Activated B cell treated with CpG ODN at 0.5 μM for 24 hours (primary cell): ENCODE results near the gene ZNF266. TPM values are rescaled to one million over a fixed set of nuclear protein-coding genes. Genes with fewer than 3 reads are reported as not detected.

ENCODE experiments used
- ATAC-seq: fragments of 200-7000 bp; cut with Tn5 transposase; one replicate; pipeline ENCODE4 v1.10.0; 2021; ENCODE audit warnings: low read depth, mild to moderate bottlenecking, moderate library complexity
- CTCF ChIA-PET: fragments of 350-600 bp; sonication (Branson Sonifier 250); formaldehyde crosslinking; loops from one replicate; lab custom pipeline; 2021; ENCODE audit warnings: antibody characterized with exemption; lab: Charles Lee
- POLR2A ChIA-PET: fragments of 350-600 bp; sonication (Branson Sonifier 250); formaldehyde crosslinking; loops from one replicate; lab custom pipeline; 2021; ENCODE audit warnings: antibody characterized with exemption; lab: Charles Lee
- DNase-seq: peaks from one replicate; pipeline ENCODE4 v3.0.0; 2022
- H3K27ac Mint-ChIP-seq: one replicate; pipeline ENCODE4 v1.8.0; 2020; ENCODE audit warnings: mixed read lengths
- H3K27me3 Mint-ChIP-seq: one replicate; pipeline ENCODE4 v1.8.0; 2021; ENCODE audit warnings: mixed read lengths
- H3K36me3 Mint-ChIP-seq: one replicate; pipeline ENCODE4 v1.8.0; 2021; ENCODE audit warnings: low read depth, mixed read lengths
- H3K4me1 Mint-ChIP-seq: one replicate; pipeline ENCODE4 v1.8.0; 2021; ENCODE audit warnings: mixed read lengths
- H3K4me3 Mint-ChIP-seq: one replicate; pipeline ENCODE4 v1.8.0; 2020; ENCODE audit warnings: mild to moderate bottlenecking, mixed read lengths
- H3K9me3 Mint-ChIP-seq: one replicate; pipeline ENCODE4 v1.8.0; 2020; ENCODE audit warnings: mixed read lengths
- intact Hi-C: fragments of 100-400 bp; cut with micrococcal nuclease; formaldehyde crosslinking; loops from one replicate; pipeline ENCODE4 v1.15.1; 2024
- total RNA-seq: library from RNA; stranded (reverse); gene quantifications from 2 replicates; pipeline ENCODE4 v1.2.3, GENCODE V29; 2022
- TF ChIP-seq, protein P1 (sequence below): fragments of 200-600 bp; IDR thresholded peaks from one replicate; pipeline ENCODE4 v1.8.0; 2022; ENCODE audit warnings: antibody characterized with exemption, mild to moderate bottlenecking

ZNF266 gene
- total RNA-seq, 1 donor from 2014 or later: 50.3 TPM

DNA sequence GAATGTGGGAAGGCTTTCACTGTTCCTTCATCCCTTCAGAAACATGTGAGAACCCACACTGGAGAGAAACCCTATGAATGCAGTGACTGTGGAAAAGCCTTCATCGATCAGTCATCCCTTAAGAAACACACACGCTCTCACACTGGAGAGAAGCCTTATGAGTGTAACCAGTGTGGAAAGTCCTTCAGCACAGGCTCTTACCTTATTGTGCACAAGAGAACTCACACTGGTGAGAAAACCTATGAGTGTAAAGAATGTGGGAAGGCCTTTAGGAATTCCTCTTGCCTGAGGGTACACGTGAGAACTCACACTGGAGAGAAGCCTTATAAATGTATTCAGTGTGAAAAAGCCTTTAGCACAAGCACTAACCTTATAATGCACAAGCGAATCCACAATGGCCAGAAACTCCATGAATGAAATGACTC is 54.0 kb downstream of the ZNF266 start:
- Mint-ChIP-seq H3K4me3 (no peak overlapping the region), H3K27ac (no peak overlapping the region), H3K9me3 (peaks cover 49% of the 10 kb centered on the region), H3K36me3 (peaks cover 92% of the 10 kb centered on the region), H3K4me1 (no peaks in the 10 kb centered on the region), H3K27me3 (no peaks in the 10 kb centered on the region)
- DNase-seq (no peak), ATAC-seq (no peak)
- CTCF ChIA-PET: no interaction called here
- POLR2A ChIA-PET: no interaction called here
- intact Hi-C loops: no loop called here
- TF ChIP-seq, protein P1, sequence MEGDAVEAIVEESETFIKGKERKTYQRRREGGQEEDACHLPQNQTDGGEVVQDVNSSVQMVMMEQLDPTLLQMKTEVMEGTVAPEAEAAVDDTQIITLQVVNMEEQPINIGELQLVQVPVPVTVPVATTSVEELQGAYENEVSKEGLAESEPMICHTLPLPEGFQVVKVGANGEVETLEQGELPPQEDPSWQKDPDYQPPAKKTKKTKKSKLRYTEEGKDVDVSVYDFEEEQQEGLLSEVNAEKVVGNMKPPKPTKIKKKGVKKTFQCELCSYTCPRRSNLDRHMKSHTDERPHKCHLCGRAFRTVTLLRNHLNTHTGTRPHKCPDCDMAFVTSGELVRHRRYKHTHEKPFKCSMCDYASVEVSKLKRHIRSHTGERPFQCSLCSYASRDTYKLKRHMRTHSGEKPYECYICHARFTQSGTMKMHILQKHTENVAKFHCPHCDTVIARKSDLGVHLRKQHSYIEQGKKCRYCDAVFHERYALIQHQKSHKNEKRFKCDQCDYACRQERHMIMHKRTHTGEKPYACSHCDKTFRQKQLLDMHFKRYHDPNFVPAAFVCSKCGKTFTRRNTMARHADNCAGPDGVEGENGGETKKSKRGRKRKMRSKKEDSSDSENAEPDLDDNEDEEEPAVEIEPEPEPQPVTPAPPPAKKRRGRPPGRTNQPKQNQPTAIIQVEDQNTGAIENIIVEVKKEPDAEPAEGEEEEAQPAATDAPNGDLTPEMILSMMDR: no peak

DNA sequence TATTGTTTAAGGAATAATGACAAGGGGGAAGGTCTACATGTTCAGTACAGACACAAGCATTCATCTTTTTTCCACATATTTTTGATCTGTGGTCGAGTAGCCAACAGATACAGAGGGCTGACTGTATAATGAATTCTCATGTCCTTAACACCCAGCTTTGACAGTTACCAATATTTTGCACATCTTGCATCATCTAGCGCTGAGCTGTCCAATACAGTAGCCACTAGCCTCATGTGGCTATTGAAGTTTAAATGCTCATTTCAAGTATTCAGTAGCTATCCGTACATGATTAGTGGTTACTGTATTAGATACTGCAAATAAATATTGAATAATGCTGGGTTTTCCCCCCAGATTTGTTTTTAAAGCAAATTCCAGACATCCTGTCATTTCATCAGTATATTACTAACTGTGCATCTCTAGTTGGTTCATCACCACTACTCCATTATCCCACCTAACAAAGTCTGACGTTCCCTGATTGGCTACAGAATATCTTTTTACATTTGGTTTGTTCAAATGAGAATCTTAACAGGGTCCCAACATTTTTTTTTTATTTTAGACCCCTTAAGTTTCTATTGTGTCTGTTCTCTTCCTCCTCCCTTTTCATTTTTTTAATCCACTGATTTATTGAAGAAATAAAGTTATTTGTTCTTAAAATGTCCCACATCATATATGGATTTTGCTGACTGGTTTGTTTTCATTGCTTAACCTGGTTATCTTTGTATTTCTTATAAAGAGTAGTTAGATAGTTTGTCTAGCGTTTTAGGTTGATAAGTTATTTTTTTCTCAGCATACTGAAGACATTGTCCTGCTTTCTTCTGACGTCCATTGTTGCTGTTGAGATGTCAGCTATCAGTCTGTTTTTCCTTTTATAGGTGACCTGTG is 64.4 kb downstream of the ZNF266 start:
- ATAC-seq: no peak
- Mint-ChIP-seq H3K9me3 (peaks cover 51% of the 10 kb centered on the region), H3K27me3 (no peaks in the 10 kb centered on the region), H3K4me3 (no peak overlapping the region), H3K27ac (no peak overlapping the region), H3K36me3 (peaks cover 62% of the 10 kb centered on the region), H3K4me1 (no peaks in the 10 kb centered on the region)
- intact Hi-C loops: no loop called here
- TF ChIP-seq, protein P1: no peak
- no peak for DNase-seq
- POLR2A ChIA-PET: no interaction called here
- CTCF ChIA-PET: no interaction called here

DNA sequence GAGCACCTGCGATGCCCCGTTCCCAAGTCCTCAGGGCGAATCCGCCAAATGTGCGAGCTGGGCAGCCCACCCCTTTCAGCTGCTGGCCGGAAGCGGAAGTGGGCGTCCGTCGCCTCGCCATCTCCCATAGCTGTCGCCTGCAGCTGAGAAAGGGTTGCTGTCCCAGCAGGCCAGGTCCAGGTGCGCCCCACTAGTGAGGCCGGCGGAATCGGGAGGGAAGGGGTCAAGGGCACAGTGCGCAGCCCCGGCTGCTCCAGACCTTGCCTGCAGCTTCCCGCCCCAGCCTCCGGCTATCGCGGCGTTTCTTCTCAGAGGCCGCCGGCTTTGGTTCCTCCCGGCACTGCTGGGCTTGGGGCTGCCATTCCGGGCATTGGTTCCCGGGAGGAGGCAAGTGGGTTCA is 72.5 kb downstream of the ZNF266 start, which contains the start of gene ZNF177:
Gene ZNF177, plus strand, starts transcription at position 109 of the 400 bp plus-strand sequence. CDS start 15,299 bp downstream, outside the sequence.
- H3K27me3 Mint-ChIP-seq: peaks cover 7% of the 10 kb centered on the region
- TF ChIP-seq, protein P1: no peak
- intact Hi-C loops: no loop called here
- DNase-seq: no peak
- H3K4me1 Mint-ChIP-seq: no peaks in the 10 kb centered on the region
- H3K4me3 Mint-ChIP-seq: no peak within 1 kb of the TSS
- peaks cover 45% of the 10 kb centered on the region for H3K36me3 Mint-ChIP-seq
- ChIA-PET CTCF (no interaction called here), POLR2A (no interaction called here)
- ATAC-seq: no peak
- H3K9me3 Mint-ChIP-seq: peaks cover 39% of the 10 kb centered on the region
- no peak within 1 kb of the TSS for H3K27ac Mint-ChIP-seq

Other genes with a start within 250 kb of the ZNF266 start
- gene OR7D4, start 216.0 kb downstream of the ZNF266 start, total RNA-seq: not detected in 2 replicates
- gene OR7E24, start 184.6 kb downstream of the ZNF266 start, total RNA-seq: not detected in 2 replicates
- 10.3 and 11.7 TPM in 2 replicates for gene ZNF699, start 125.7 kb downstream of the ZNF266 start, total RNA-seq
- 22.0 and 22.8 TPM in 2 replicates for gene ZNF559, start 111.4 kb downstream of the ZNF266 start, total RNA-seq
- 1.3 and 1.4 TPM in 2 replicates for gene ZNF177, start 72.6 kb downstream of the ZNF266 start, total RNA-seq
- gene ZNF560, start 63.0 kb upstream of the ZNF266 start, total RNA-seq: 0.15 TPM in 1 of 2 replicates, not detected in the other
- 18.8 and 22.7 TPM in 2 replicates for gene ZNF426, start 103.1 kb upstream of the ZNF266 start, total RNA-seq
- gene ZNF121, start 148.9 kb upstream of the ZNF266 start, total RNA-seq: 53.7 and 57.0 TPM in 2 replicates
- gene ZNF561, start 185.7 kb upstream of the ZNF266 start, total RNA-seq: 37.1 and 40.2 TPM in 2 replicates
- 31.6 and 32.2 TPM in 2 replicates for gene ZNF562, start 239.5 kb upstream of the ZNF266 start, total RNA-seq